SK-N-SH (cell line): ENCODE measurements around the gene UGGT2. TPM values are rescaled to one million over a fixed set of nuclear protein-coding genes. Genes with fewer than 3 reads are reported as not detected.

Experiments
- CTCF ChIA-PET: fragments of 300-600, 350-600 bp; formaldehyde crosslinking; extraction: SDS; loops from one replicate; lab custom pipeline; 2021; lab: Yijun Ruan, JAX
- POLR2A ChIA-PET: fragments of 350-600 bp; sonication (Branson Sonifier 250); formaldehyde crosslinking; extraction: SDS; loops from one replicate; lab custom pipeline; 2020; ENCODE audit warnings: antibody characterized with exemption, inconsistent platforms; lab: Yijun Ruan, JAX
- DNase-seq: peaks from one replicate; pipeline ENCODE4 v3.0.0; 2012
- H2AFZ ChIP-seq: fragments of 200-600 bp; sonication (generic); 2 replicates; pipeline ENCODE4 v1.8.1; 2016; ENCODE audit warnings: antibody characterized with exemption, mild to moderate bottlenecking, low read depth
- H3F3A ChIP-seq: fragments of 200-600 bp; sonication (generic); replicated peaks from 2 replicates; pipeline ENCODE3; 2016; ENCODE audit warnings: antibody characterized with exemption, mild to moderate bottlenecking; ENCODE audit not compliant: insufficient read depth
- H3K27ac ChIP-seq, 2 experiments: fragments of 200-500 bp in 1 of 2; fragments of 200-600 bp in 1 of 2; sonication (Bioruptor generic) in 1 of 2; sonication (generic), shearing (Covaris generic) in 1 of 2; 2 replicates each; pipeline versions ENCODE4 v1.5.1 to v1.6.1; 2014 to 2016; ENCODE audit warnings: low read depth in 2 of 2, inconsistent platforms in 1 of 2, low read length in 1 of 2, mild to moderate bottlenecking in 1 of 2, mixed read lengths in 1 of 2
- H3K27me3 ChIP-seq: fragments of 200-600 bp; sonication (generic), shearing (Covaris generic); 2 replicates; pipeline ENCODE4 v1.6.1; 2016; ENCODE audit warnings: mixed run types; ENCODE audit not compliant: insufficient read depth
- H3K36me3 ChIP-seq, 2 experiments: fragments of 200-500 bp in 1 of 2; fragments of 200-600 bp in 1 of 2; sonication (Bioruptor generic) in 1 of 2; sonication (generic) in 1 of 2; replicated peaks in 1 of 2; 2 replicates each; pipeline versions ENCODE3 to v1.5.1; 2014 to 2016; ENCODE audit warnings: low read length in 1 of 2, mild to moderate bottlenecking in 1 of 2; ENCODE audit not compliant: insufficient read depth in 2 of 2, control insufficient read depth in 1 of 2
- H3K4me1 ChIP-seq, 2 experiments: fragments of 200-500 bp in 1 of 2; fragments of 200-600 bp in 1 of 2; sonication (Bioruptor generic) in 1 of 2; sonication (generic), shearing (Covaris generic) in 1 of 2; 2 replicates each; pipeline versions ENCODE4 v1.5.1 to v1.6.1; 2014 to 2016; ENCODE audit warnings: low read depth in 1 of 2, low read length in 1 of 2, mixed run types in 1 of 2; ENCODE audit not compliant: insufficient read depth in 2 of 2, control insufficient read depth in 1 of 2
- H3K4me2 ChIP-seq: fragments of 200-600 bp; sonication (generic), shearing (Covaris generic); 2 replicates; pipeline ENCODE4 v1.6.1; 2017; ENCODE audit warnings: mixed run types
- H3K4me3 ChIP-seq, 2 experiments: fragments of 200-500 bp in 1 of 2; fragments of 200-600 bp in 1 of 2; sonication (Bioruptor generic) in 1 of 2; sonication (generic), shearing (Covaris generic) in 1 of 2; 2 replicates each; pipeline versions ENCODE4 v1.5.1 to v1.8.1; 2014 to 2016; ENCODE audit warnings: low read depth in 2 of 2, inconsistent platforms in 1 of 2, low read length in 1 of 2, mild to moderate bottlenecking in 1 of 2, mixed read lengths in 1 of 2, moderate library complexity in 1 of 2
- H3K79me2 ChIP-seq: fragments of 200-600 bp; sonication (generic); 2 replicates; pipeline ENCODE4 v1.8.1; 2017; ENCODE audit warnings: mild to moderate bottlenecking; ENCODE audit not compliant: insufficient read depth
- H3K9ac ChIP-seq: fragments of 200-600 bp; sonication (generic); 2 replicates; pipeline ENCODE4 v1.6.1; 2017; ENCODE audit warnings: mixed run types
- H3K9me2 ChIP-seq: fragments of 200-600 bp; sonication (generic); 2 replicates; pipeline ENCODE4 v1.6.1; 2017; ENCODE audit warnings: mixed run types
- H3K9me3 ChIP-seq: fragments of 200-600 bp; sonication (generic); 2 replicates; pipeline ENCODE4 v1.6.1; 2017; ENCODE audit warnings: mixed run types, mild to moderate bottlenecking, moderate library complexity
- H4K20me1 ChIP-seq: fragments of 200-600 bp; sonication (generic); 2 replicates; pipeline ENCODE4 v1.6.1; 2017; ENCODE audit warnings: mild to moderate bottlenecking, mixed run types; ENCODE audit not compliant: insufficient read depth
- ELF1 ChIP-seq: IDR thresholded peaks from 2 replicates; pipeline ENCODE4 v1.4.0; 2012
- EP300 ChIP-seq, 2 experiments: IDR thresholded peaks; 2 replicates each; pipeline versions ENCODE4 v1.4.0 to v1.6.1; 2012; ENCODE audit warnings: borderline replicate concordance in 1 of 2, low read depth in 1 of 2, low read length in 1 of 2
- EZH2phosphoT487 ChIP-seq: fragments of 200-600 bp; sonication (generic); IDR thresholded peaks from 2 replicates; pipeline ENCODE4 v1.6.1; 2017; ENCODE audit warnings: low read depth, mixed run types, mild to moderate bottlenecking, antibody characterized with exemption, moderate library complexity, borderline replicate concordance
- FOSL2 ChIP-seq: IDR thresholded peaks from 2 replicates; pipeline ENCODE4 v1.4.0; 2012; ENCODE audit warnings: low read depth, mild to moderate bottlenecking, moderate library complexity, borderline replicate concordance
- FOXM1 ChIP-seq: IDR thresholded peaks from 2 replicates; pipeline ENCODE4 v1.4.0; 2012; ENCODE audit warnings: low read depth, mild to moderate bottlenecking
- GATA2 ChIP-seq: sonication (generic); formaldehyde crosslinking; IDR thresholded peaks from 2 replicates; pipeline ENCODE4 v1.5.0; 2020; ENCODE audit warnings: mild to moderate bottlenecking, missing genetic modification reagents
- JUND ChIP-seq: IDR thresholded peaks from 2 replicates; pipeline ENCODE4 v1.4.0; 2012
- MEF2A ChIP-seq: IDR thresholded peaks from 2 replicates; pipeline ENCODE4 v1.4.0; 2012; ENCODE audit warnings: low read depth, borderline replicate concordance
- MXI1 ChIP-seq: IDR thresholded peaks from 2 replicates; pipeline ENCODE4 v1.6.1; 2012; ENCODE audit warnings: mild to moderate bottlenecking, low read depth, low read length, improper control_type of control experiment
- NFIC ChIP-seq: IDR thresholded peaks from 2 replicates; pipeline ENCODE4 v1.4.0; 2012; ENCODE audit warnings: borderline replicate concordance
- POLR2AphosphoS5 ChIP-seq: IDR thresholded peaks from 2 replicates; pipeline ENCODE4 v1.6.1; 2012; ENCODE audit warnings: low read depth, low read length
- RAD21 ChIP-seq: IDR thresholded peaks from 2 replicates; pipeline ENCODE4 v1.6.1; 2012; ENCODE audit warnings: mild to moderate bottlenecking, low read length
- RCOR1 ChIP-seq: fragments of 150-350 bp; IDR thresholded peaks from 2 replicates; pipeline ENCODE4 v1.6.1; 2017; ENCODE audit warnings: antibody characterized with exemption, low read length
- REST ChIP-seq: IDR thresholded peaks from 2 replicates; pipeline ENCODE4 v1.6.1; 2012; ENCODE audit warnings: mild to moderate bottlenecking, low read depth, low read length, moderate library complexity
- RXRA ChIP-seq: IDR thresholded peaks from 2 replicates; pipeline ENCODE4 v1.4.0; 2012; ENCODE audit warnings: low read depth, mild to moderate bottlenecking, borderline replicate concordance
- SMC3 ChIP-seq: IDR thresholded peaks from 2 replicates; pipeline ENCODE4 v1.6.1; 2012; ENCODE audit warnings: low read depth, low read length, improper control_type of control experiment
- TCF12 ChIP-seq: IDR thresholded peaks from 2 replicates; pipeline ENCODE4 v1.4.0; 2012
- TEAD4 ChIP-seq: IDR thresholded peaks from 2 replicates; pipeline ENCODE4 v1.4.0; 2012; ENCODE audit warnings: mild to moderate bottlenecking, borderline replicate concordance; ENCODE audit not compliant: insufficient read depth
- USF1 ChIP-seq: IDR thresholded peaks from 2 replicates; pipeline ENCODE4 v1.4.0; 2012; ENCODE audit warnings: low read depth, borderline replicate concordance
- WGBS: methylation state at CpG from one replicate; pipeline ENCODE4 v1.1.6; 2017; ENCODE audit warnings: low lambda C conversion rate; 5-methylcytosine and 5-hydroxymethylcytosine counted together
- polyA plus RNA-seq, 3 experiments: library from polyadenylated mRNA; depleted of rRNA; stranded (reverse); fragments of >200 nt; gene quantifications; 2 replicates each; pipeline ENCODE4 v1.2.3, GENCODE V29; 2012
- TF ChIP-seq, protein P1 (sequence below): fragments of 200-600 bp; sonication (generic); IDR thresholded peaks from 2 replicates; pipeline ENCODE4 v1.6.1; 2017; ENCODE audit warnings: antibody characterized with exemption, mild to moderate bottlenecking, moderate library complexity

UGGT2 gene
- polyA plus RNA-seq, 1 of the 3 experiments (the other 2 are of a cell fraction) = 13.3 TPM

GRCh38 chr13:96081888-96082287, 28.7 kb upstream of the UGGT2 start:
- Histone ChIP-seq H3K4me1 (no peaks in the 10 kb centered on the region), H3K9me2 (no peaks in the 10 kb centered on the region), H3K79me2 (no peaks in the 10 kb centered on the region), H3K4me3 (no peak overlapping the region), H2AFZ (no peak overlapping the region), H4K20me1 (no peaks in the 10 kb centered on the region), H3F3A (no peaks in the 10 kb centered on the region), H3K4me2 (no peak overlapping the region), H3K9ac (no peak overlapping the region), H3K27me3 (no peaks in the 10 kb centered on the region), H3K27ac (no peak overlapping the region), H3K36me3 (no peaks in the 10 kb centered on the region), H3K9me3 (no peaks in the 10 kb centered on the region)
- no peak for DNase-seq
- 25% methylated on average over 2 of the region's 2 CpGs for WGBS
- TF ChIP-seq FOSL2 = no peak
- no peak for TF ChIP-seq EP300 (IDR thresholded peaks at IDR 0.05; ENCODE audit: borderline replicate concordance in 1 of 2, low read depth in 1 of 2, low read length in 1 of 2)
- TF ChIP-seq MXI1 = no peak
- TF ChIP-seq FOXM1 = no peak
- TF ChIP-seq SMC3 = no peak
- TF ChIP-seq NFIC = no peak
- TF ChIP-seq RXRA = no peak
- no peak for TF ChIP-seq USF1
- no peak for TF ChIP-seq POLR2AphosphoS5
- no peak for TF ChIP-seq TEAD4
- no peak for TF ChIP-seq TCF12
- TF ChIP-seq JUND = no peak
- no peak for TF ChIP-seq RAD21
- POLR2A ChIA-PET = interaction anchor here (0.7 kb wide), 1 partner anchor 29 kb away, joined by 4 read pairs; the partner anchor contains the start of gene UGGT2
- CTCF ChIA-PET = interaction anchor here (1.4 to 1.6 kb wide), 2 partner anchors 16 to 736 kb away, joined by 3 to 5 read pairs; no protein-coding TSS in a partner anchor

DNA sequence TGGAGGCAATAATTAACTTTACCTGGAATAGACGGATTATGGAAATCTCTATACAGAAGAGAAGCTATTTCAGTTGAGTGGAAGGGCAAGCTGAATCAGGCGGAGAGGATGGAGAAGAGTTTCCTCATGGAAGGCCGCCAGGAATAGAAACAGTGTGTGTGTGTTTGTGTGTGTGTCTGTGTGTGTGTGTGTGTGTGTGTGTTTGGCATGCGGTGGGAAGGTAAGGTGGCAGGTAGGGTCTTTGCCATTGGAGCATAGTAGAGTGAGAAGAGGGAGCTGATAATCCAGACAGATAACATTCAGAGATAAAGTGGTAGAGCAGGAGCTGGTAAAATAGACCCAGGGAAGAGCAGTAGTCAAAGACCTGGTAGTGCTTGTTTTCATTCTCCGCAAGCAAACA, 27.5 kb upstream of the UGGT2 start:
- Histone ChIP-seq H3K4me2 (no peak overlapping the region), H3K27ac (no peak overlapping the region), H3K4me3 (no peak overlapping the region), H3F3A (no peaks in the 10 kb centered on the region), H3K36me3 (no peaks in the 10 kb centered on the region), H4K20me1 (no peaks in the 10 kb centered on the region), H3K79me2 (no peaks in the 10 kb centered on the region), H3K27me3 (no peaks in the 10 kb centered on the region), H3K4me1 (no peaks in the 10 kb centered on the region), H3K9ac (no peak overlapping the region), H3K9me3 (no peaks in the 10 kb centered on the region), H2AFZ (no peak overlapping the region), H3K9me2 (no peaks in the 10 kb centered on the region)
- TF ChIP-seq RCOR1 (no peak), MEF2A (no peak), ELF1 (no peak), GATA2 (CRISPR knock-in tag) (no peak), USF1 (no peak), EZH2phosphoT487 (no peak), REST (no peak), SMC3 (no peak)
- TF ChIP-seq, protein P1, sequence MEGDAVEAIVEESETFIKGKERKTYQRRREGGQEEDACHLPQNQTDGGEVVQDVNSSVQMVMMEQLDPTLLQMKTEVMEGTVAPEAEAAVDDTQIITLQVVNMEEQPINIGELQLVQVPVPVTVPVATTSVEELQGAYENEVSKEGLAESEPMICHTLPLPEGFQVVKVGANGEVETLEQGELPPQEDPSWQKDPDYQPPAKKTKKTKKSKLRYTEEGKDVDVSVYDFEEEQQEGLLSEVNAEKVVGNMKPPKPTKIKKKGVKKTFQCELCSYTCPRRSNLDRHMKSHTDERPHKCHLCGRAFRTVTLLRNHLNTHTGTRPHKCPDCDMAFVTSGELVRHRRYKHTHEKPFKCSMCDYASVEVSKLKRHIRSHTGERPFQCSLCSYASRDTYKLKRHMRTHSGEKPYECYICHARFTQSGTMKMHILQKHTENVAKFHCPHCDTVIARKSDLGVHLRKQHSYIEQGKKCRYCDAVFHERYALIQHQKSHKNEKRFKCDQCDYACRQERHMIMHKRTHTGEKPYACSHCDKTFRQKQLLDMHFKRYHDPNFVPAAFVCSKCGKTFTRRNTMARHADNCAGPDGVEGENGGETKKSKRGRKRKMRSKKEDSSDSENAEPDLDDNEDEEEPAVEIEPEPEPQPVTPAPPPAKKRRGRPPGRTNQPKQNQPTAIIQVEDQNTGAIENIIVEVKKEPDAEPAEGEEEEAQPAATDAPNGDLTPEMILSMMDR = no peak
- 69% methylated on average over 5 of the region's 5 CpGs for WGBS
- DNase-seq = no peak
- POLR2A ChIA-PET = no interaction called here
- CTCF ChIA-PET = interaction anchor here (1.7 kb wide), 1 partner anchor 60 kb away, joined by 5 read pairs; no protein-coding TSS in a partner anchor
